ENCODE data around the gene CYP27A1.

DNA sequence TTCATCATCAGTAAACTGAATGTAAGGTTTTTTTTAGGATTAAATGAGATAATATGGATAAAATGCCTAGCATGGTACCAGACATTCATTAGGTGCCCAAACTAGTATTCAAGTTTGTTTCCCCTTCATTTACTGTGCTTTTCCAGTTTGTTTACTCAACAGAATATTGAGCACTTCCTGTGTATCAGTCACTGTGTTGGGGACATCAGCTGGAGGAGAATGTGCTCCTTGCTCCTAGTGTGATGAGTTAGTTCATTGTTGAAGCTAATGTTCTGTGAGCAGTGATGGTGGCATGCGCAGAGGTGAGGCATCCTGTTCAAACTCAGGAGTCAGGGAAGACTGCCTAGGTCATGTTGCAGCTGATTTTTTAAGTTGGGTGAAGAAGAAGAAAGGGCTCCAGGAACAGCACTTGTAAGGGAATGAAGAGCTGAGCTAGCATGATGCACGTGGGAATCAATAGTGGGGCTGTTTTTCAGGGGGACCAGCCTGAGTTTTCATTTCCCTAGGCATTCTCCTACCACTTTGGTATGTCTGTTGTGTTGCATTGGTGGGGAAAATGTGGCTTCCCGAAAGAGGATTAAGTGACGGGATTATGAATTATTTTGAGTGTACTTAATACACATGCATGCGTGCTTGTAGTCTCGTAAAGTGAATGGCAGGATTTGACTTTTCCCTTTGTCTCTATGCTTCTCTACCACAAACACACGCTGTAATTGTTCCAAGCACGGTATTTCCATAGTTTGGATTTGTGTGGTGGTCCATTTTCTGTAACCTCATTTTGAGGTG lies 47.6 kb upstream of the CYP27A1 start:
- TF ChIP-seq, protein P1, sequence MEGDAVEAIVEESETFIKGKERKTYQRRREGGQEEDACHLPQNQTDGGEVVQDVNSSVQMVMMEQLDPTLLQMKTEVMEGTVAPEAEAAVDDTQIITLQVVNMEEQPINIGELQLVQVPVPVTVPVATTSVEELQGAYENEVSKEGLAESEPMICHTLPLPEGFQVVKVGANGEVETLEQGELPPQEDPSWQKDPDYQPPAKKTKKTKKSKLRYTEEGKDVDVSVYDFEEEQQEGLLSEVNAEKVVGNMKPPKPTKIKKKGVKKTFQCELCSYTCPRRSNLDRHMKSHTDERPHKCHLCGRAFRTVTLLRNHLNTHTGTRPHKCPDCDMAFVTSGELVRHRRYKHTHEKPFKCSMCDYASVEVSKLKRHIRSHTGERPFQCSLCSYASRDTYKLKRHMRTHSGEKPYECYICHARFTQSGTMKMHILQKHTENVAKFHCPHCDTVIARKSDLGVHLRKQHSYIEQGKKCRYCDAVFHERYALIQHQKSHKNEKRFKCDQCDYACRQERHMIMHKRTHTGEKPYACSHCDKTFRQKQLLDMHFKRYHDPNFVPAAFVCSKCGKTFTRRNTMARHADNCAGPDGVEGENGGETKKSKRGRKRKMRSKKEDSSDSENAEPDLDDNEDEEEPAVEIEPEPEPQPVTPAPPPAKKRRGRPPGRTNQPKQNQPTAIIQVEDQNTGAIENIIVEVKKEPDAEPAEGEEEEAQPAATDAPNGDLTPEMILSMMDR (conservative IDR thresholded peaks at IDR 0.05; ENCODE audit: low read depth, low read length), result no peak
- TF ChIP-seq POLR2A (IDR thresholded peaks at IDR 0.05; ENCODE audit: low read depth, low read length), result no peak

Data from IMR-90 (cell line).